Panc1 (cell line): ENCODE results near the gene CAMSAP3. TPM values are rescaled to one million over a fixed set of nuclear protein-coding genes. Genes with fewer than 3 reads are reported as not detected.

Experiments used
- ATAC-seq: fragments of 200-7000 bp; cut with Tn5 transposase; 2 replicates; pipeline ENCODE4 v1.9.1; 2020; ENCODE audit warnings: mild to moderate bottlenecking, moderate library complexity
- BruUV-seq: library from RNA; stranded (reverse); fragments of 400-500 nt; replicated peaks from 2 replicates; lab custom pipeline; 2021; lab: Mats Ljungman, UMichigan
- CTCF ChIA-PET: fragments of 300-600 bp; sonication (Branson Sonifier 250); formaldehyde crosslinking; loops from one replicate; lab custom pipeline; 2022; ENCODE audit warnings: antibody characterized with exemption; lab: Charles Lee
- POLR2A ChIA-PET: fragments of 300-600 bp; sonication (Branson Sonifier 250); formaldehyde crosslinking; loops from one replicate; lab custom pipeline; 2022; ENCODE audit warnings: antibody characterized with exemption; lab: Charles Lee
- DNase-seq: peaks from one replicate; pipeline ENCODE4 v3.0.0-alpha.2; 2010; ENCODE audit warnings: low read depth, low spot score
- H3K27ac ChIP-seq: 2 replicates; pipeline ENCODE4 v1.5.1; 2011; ENCODE audit warnings: mild to moderate bottlenecking, low read length, inconsistent platforms
- H3K27me3 ChIP-seq: fragments of 200-500 bp; sonication (Bioruptor generic); 2 replicates; pipeline ENCODE4 v1.6.0; 2014; ENCODE audit warnings: low read length, inconsistent platforms; ENCODE audit not compliant: control insufficient read depth, insufficient read depth
- H3K36me3 ChIP-seq: fragments of 200-500 bp; sonication (Bioruptor generic); 2 replicates; pipeline ENCODE4 v1.5.1; 2014; ENCODE audit warnings: inconsistent platforms, mild to moderate bottlenecking, low read length, moderate library complexity; ENCODE audit not compliant: control insufficient read depth, insufficient read depth
- H3K4me1 ChIP-seq: 2 replicates; pipeline ENCODE4 v1.5.1; 2011; ENCODE audit warnings: inconsistent platforms, mild to moderate bottlenecking, low read length, moderate library complexity; ENCODE audit not compliant: control insufficient read depth, insufficient read depth
- H3K4me3 ChIP-seq, 2 experiments: 2 replicates each; pipeline ENCODE4 v1.5.1; 2011 to 2012; ENCODE audit warnings: low read depth in 2 of 2, low read length in 2 of 2, mild to moderate bottlenecking in 2 of 2, inconsistent platforms in 1 of 2, moderate library complexity in 1 of 2
- H3K9me3 ChIP-seq: fragments of 200-500 bp; sonication (Bioruptor generic); 2 replicates; pipeline ENCODE4 v1.5.1; 2014; ENCODE audit warnings: low read depth, mild to moderate bottlenecking, inconsistent platforms, low read length, moderate library complexity; ENCODE audit not compliant: control insufficient read depth, insufficient read depth
- CTCF ChIP-seq: fragments of 450-650 bp; IDR thresholded peaks from 2 replicates; pipeline ENCODE4 v1.5.1; 2017; ENCODE audit warnings: mild to moderate bottlenecking
- POLR2AphosphoS5 ChIP-seq: IDR thresholded peaks from 2 replicates; pipeline ENCODE4 v1.6.1; 2012; ENCODE audit warnings: mild to moderate bottlenecking, low read depth, low read length, moderate library complexity
- REST ChIP-seq, 2 experiments: IDR thresholded peaks; 2 replicates each; pipeline ENCODE4 v1.6.1; 2011 to 2012; ENCODE audit warnings: low read depth in 2 of 2, control low read depth in 1 of 2, low read length in 1 of 2, mild to moderate bottlenecking in 1 of 2, moderate library complexity in 1 of 2; ENCODE audit not compliant: insufficient read depth in 1 of 2
- SIN3A ChIP-seq: IDR thresholded peaks from 2 replicates; pipeline ENCODE4 v1.6.1; 2012; ENCODE audit warnings: low read depth, mild to moderate bottlenecking, low read length, moderate library complexity, borderline replicate concordance; ENCODE audit not compliant: insufficient read depth
- TCF7L2 ChIP-seq: IDR thresholded peaks from 2 replicates; pipeline ENCODE4 v1.6.1; 2011; ENCODE audit warnings: mild to moderate bottlenecking, low read depth, low read length, inconsistent platforms
- in situ Hi-C: cut with HindIII; loops from 2 replicates; pipeline ENCODE4 v1.10.0; 2016; ENCODE audit warnings: low sequenced_read_pairs, low pct_unique_long_range_greater_than_20kb
- intact Hi-C: fragments of 100-400 bp; cut with micrococcal nuclease; formaldehyde crosslinking; loops from one replicate; pipeline ENCODE4 v1.10.0; 2022; ENCODE audit not compliant: unreplicated experiment
- total RNA-seq: library from RNA; stranded (reverse); gene quantifications from one replicate; pipeline ENCODE4 v1.2.1, GENCODE V29; 2021; ENCODE audit not compliant: unreplicated experiment

CAMSAP3 gene
- total RNA-seq, 1 experiment from 2014 or later: 1.7 TPM

- TF ChIP-seq POLR2AphosphoS5: no peak
- no peak for TF ChIP-seq REST (IDR thresholded peaks at IDR 0.05; ENCODE audit: insufficient read depth in 1 of 2, low read depth in 2 of 2, low read length in 1 of 2)
- no peak for TF ChIP-seq SIN3A
- TF ChIP-seq CTCF: no peak
- TF ChIP-seq TCF7L2: no peak
- intact Hi-C loops: no loop called here
- no peaks in the 10 kb centered on the region for H3K4me1 ChIP-seq
- no peaks in the 10 kb centered on the region for H3K36me3 ChIP-seq
- no peaks in the 10 kb centered on the region for H3K9me3 ChIP-seq
- no peak overlapping the region for H3K27ac ChIP-seq
- ChIA-PET POLR2A (no interaction called here), CTCF (no interaction called here)
- ATAC-seq: peak; percentile 73
- no peaks in the 10 kb centered on the region for H3K27me3 ChIP-seq
- no peak overlapping the region for H3K4me3 ChIP-seq
- in situ Hi-C loops: no loop called here
- BruUV-seq: no TSS peak
- DNase-seq: no peak
Measured at GRCh38 chr19:7550987-7551761, 44.5 kb upstream of the CAMSAP3 start.

GRCh38 chr19:7552781-7553180, 42.9 kb upstream of the CAMSAP3 start:
- Histone ChIP-seq H3K27ac (no peak overlapping the region), H3K36me3 (no peaks in the 10 kb centered on the region), H3K9me3 (no peaks in the 10 kb centered on the region), H3K4me1 (no peaks in the 10 kb centered on the region), H3K4me3 (no peak overlapping the region), H3K27me3 (no peaks in the 10 kb centered on the region)
- in situ Hi-C loops: no loop called here
- no peak for ATAC-seq
- TF ChIP-seq TCF7L2 (no peak), CTCF (no peak), REST (IDR thresholded peaks at IDR 0.05; ENCODE audit: insufficient read depth in 1 of 2, low read depth in 2 of 2, low read length in 1 of 2) (no peak), SIN3A (no peak), POLR2AphosphoS5 (no peak)
- BruUV-seq: no TSS peak
- ChIA-PET CTCF (no interaction called here), POLR2A (interaction anchor here (0.6 kb wide), 1 partner anchor 95 kb away, joined by 5 read pairs; no protein-coding TSS in a partner anchor)
- no peak for DNase-seq
- intact Hi-C loops: no loop called here
